HG02973 (cell line): ENCODE measurements around the gene RPRD1B.

Source experiments
- ATAC-seq: cut with Tn5 transposase; IDR thresholded peaks from one replicate; pipeline ENCODE4 v1.9.1; 2021; ENCODE audit warnings: moderate library complexity; ENCODE audit not compliant: unreplicated experiment

RPRD1B gene, protein sequence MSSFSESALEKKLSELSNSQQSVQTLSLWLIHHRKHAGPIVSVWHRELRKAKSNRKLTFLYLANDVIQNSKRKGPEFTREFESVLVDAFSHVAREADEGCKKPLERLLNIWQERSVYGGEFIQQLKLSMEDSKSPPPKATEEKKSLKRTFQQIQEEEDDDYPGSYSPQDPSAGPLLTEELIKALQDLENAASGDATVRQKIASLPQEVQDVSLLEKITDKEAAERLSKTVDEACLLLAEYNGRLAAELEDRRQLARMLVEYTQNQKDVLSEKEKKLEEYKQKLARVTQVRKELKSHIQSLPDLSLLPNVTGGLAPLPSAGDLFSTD

DNA sequence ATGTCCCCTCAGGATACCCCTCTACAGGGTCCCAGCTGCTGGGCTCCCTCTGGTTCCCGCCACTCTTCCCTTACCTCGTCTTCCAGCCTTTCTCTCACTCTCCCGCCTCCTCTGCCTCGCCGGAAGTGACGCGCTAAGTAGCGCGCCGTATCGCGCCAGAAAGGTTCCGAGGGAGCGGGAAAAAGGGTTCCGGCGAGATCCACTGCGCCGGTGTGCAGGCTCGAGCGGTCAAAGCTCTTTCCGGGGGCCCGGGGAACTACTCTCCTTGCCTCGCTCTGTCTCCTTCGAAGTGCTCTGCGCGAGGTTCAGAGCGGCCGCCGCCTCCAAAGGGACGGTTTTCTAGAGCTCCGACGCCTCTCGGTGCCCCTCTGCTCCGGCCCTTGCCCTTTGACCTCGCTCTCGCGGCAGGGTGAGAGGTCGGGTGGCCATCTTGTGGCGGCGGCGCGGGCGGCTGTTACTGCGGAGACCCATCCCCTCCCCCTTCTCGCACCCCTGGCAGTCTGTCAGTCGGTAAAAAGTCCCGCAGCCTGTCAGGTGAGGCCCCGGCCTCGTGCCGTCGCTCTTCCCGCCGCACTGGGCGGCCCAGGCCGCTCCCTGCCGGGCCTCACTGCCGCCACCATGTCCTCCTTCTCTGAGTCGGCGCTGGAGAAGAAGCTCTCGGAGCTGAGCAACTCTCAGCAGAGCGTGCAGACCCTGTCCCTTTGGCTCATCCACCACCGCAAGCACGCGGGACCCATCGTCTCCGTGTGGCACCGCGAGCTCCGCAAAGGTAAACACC is at the start of gene RPRD1B, which contains the start of gene TTI1:
RPRD1B (plus strand) TSS at position 417 of the 778 bp plus-strand sequence; CDS start at position 619, 202 bp downstream.
TTI1 (minus strand) TSS at position 127 of the 778 bp plus-strand sequence. CDS start 19,640 bp downstream, outside the sequence.
- peak; percentile 66 for ATAC-seq

DNA sequence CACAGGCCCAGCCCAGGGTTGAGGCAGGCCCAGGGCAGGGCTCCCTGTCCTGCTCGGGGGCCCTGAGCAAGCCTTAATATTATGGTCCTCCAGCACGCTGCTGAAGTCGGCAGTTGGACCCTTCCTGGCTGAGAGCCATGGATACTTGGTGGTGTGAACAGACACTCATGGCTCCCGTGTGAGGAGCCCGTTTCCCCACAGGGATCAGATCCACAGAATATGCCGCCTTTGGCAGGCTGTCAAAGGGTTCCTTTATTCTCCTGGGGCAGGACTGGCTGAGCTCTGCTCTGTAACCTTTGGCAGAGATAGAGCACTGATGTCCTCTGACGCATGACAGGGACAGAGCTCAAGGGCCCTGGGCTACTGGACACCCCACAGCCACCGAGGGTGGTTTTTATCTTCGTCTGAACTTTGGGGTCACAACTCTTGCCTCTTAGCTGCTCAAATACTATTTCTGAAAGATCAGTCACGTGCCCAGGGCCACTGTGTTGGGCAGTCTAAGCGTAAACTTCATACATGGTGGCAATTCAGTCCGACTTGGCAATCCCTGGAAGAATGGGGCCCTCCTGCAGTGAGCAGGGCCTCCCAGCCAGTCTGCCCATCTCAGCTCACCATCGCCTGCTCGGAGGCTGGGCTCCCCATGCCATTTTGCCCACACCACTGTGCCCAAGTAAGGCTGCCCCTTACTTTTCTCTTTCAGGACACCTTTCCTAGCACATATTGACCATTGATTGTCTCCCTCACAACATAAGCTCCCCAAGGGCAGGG is 49.3 kb upstream of the RPRD1B start:
- ATAC-seq = no peak

DNA sequence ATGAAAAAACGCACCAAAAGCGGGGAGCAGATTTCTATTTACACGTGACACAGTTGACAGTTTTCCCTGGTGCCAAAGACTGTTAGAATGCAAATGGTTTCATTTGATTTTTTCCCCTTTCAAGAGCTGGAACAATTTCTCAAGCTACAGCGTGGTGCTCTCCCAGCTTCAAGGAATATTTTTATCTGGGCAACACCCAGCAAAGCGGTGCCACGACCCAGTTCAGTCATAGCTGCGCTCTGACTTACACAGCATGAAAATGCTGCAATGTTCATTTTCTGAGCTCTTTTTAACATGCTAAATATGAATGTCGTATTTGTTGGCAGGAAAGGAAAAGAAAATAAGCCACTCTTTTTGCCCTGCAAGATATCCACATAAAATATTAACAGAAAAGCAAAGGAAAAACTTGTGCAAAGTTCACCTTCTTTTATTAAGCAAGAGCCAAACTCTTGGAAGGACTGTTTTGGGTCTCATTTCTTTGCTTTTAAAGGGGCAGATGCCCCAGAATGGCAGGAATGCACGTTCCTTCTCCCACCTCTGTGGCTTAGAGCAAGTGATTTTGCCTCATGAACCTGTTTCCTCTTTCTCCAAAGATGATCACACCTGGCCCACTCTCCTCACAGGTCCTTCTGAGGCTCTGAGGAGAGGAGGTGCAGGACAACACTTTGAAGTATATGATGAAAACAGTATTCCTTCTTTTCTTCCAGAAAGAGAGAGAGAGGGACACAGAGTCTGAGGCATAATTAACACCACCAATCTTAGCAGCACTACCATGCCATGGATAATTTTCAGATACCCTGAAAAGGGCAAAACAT is 47.3 kb upstream of the RPRD1B start:
- ATAC-seq = no peak

DNA sequence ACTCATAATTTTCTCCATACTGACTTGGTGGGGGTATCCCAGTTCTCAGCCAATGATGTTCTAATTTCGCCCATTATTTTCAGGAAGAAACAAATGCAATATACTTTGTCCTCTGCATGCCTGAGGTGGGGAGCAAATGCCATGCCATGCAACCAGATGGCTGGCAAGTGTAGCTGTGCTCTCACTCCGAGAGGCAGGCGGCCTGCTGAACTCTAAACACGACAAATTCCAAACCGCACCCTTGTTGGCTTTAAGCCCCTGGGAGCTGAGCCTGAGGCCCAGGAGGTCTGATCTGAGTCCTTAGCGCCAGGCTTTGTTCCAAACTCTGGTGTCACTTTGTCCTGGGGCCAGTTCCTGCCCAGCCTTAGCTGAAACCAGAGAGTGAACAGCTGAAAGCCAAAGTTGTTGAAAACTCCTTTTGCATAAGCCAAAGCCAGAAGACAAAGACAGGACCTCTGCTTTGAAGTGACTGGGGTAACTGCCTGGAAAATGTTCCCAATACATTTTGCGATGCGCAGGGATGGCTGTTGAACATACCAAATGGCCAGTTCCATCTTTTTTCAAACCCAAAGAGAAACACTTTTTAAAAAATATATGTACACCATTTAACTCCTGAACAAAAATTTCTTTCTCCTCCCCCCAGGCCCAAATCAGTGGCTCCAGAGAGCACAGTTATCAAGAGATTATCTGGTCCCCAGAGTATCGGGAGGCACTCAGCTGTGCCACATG is 46.5 kb upstream of the RPRD1B start:
- ATAC-seq = no peak

DNA sequence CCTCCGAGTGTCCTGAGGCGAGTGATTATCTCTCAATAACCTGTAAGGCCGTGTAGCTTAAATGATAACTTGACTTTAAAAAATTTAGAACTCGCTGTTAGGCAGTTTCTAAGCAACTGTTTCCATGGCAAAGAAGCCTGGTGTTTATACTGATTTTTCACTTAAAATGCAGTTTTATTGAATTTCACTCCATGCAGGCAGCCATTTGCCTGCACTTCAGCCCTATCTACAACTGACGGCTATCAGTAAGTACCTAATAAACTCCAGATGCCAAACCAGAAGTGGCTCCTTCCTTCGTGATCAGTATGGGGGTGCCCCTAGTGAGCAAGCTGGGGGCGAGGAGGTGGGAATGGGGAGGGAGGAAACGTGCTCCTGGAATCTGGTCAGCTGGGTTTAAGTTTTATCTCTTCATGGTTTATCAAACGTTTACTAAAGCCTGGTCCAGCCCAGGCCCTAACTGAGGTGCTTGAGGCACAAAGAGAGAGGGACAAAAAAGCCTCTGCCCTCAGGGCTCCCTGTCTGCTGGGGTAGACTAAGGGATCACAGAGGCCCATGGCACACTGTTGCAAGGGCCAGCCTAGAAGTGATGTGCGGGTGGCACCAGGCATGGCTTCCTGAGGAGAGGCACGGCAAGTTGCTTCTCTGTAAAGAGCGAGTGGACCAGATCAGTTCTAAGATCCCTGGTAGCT is 45.8 kb upstream of the RPRD1B start:
- ATAC-seq = no peak

DNA sequence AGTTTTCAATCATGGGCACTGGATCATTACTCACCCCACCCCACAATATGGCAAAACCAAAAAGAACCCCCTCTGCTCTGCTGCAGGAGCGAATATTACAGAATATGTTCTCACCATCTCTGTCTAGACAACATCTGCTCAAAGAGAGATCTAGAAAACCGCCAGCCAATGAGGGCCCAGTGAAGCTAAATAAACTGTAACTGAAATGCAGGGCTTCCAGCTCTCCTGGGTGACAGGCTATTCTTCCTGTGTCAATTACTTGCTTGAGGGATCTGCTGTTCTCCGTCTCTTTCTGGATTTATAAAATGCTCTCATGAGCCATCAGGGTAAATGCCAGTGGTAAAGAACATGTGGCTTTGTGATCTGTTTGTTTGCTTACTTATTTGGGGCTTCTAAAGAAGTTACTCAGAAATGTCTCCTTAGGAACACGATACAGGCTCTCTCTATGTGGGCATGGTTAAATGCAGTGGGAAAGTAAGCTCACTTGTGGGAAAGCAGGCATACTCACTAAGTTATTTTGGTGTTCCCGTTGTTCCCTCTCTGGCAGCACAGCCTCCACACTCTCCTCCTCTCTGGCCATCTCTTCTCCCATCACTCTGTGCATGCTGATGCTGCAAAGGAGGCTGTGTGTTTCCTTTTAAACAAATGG is 45.1 kb upstream of the RPRD1B start:
- ATAC-seq = no peak

DNA sequence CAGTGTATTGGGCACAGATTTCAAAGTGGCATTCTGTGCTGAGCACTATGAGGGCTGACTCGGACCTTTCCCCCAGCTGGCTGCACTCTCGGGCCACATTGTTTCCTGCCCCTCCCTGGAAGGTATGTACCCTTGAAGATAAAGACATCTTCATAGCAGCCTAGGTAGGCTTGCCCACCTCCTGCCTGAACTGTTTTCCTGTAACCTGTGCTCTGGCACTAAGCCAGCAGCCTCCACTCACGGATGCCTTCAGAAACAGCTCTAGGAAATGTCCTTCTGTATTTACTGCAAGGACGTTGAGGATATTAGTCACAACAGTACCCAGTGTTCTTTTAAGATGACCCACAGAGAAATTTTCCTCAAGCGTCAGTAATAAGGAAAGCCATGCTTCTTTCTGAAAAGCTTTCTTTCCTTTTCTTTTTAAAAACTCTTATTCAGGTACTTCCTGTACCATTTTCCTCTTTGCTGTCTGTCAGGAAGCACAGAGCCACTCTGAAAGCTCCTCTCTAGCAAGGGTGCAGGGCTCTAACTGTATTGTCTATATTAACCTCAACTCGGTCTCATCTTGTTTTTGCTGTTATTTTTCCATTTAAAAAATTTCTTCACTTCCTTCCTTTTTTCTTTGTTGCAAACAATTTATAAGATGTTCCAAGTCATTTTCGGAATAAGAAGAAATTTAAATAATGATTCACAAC is 43.8 kb upstream of the RPRD1B start:
- ATAC-seq = no peak

DNA sequence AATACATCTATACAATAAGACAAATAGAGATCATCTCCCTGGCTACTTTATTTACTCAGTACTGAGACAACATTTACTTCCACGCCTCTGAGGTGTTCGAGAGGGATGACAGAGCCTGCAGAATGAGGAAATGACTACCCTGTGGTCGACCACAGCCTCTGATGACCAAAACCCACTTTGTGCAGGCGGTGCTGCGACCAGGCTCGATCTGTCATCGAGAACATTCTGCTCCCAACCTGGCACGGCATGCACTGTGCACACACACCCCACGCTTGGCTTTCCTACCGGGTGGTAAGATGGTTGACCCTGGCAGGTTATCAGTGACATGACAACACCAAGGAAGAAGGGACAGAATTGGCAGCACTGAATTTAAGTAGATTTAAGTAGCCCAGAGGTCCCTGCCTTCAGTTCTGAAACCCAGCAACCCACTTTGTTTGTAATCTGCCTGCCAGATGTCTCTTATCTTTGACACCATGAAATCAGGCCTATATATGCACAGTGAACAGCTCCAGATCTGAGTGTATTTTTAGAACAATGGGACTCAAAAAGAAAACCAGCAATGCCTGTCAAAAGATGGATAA is 42.9 kb upstream of the RPRD1B start:
- ATAC-seq = peak; percentile 89

DNA sequence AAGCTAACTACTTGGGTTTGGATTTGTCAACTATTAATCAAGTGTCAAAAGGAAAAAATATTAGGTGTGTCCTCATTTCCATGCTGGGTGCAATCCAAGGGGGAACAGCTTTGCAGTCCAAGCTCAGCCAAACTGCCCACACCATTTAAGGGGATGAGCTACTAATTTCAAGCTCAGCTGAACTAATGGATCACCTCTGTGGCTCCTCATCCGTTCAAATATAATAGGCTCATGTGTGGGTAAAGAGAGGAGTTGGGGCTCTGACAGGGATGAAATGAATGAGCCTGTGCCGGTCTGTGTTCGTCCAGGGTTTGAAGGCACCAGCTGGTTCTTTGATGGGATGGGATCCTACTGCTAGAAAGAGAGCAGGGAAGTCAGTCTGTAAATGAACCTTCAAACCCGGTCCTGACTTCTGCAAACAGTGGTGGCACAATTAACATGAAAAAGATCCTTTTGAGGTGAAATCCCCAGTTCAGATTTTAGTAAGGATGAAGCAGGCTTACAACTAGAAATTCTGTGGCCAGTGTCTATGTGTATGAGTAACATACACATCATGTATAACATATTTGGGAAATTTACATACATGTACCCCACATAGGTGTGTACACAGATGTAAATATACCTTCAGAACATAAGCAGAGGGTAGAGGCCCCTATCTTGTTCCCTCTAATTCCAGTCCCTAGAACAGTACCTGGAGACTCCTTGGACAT is 42.2 kb upstream of the RPRD1B start:
- no peak for ATAC-seq

DNA sequence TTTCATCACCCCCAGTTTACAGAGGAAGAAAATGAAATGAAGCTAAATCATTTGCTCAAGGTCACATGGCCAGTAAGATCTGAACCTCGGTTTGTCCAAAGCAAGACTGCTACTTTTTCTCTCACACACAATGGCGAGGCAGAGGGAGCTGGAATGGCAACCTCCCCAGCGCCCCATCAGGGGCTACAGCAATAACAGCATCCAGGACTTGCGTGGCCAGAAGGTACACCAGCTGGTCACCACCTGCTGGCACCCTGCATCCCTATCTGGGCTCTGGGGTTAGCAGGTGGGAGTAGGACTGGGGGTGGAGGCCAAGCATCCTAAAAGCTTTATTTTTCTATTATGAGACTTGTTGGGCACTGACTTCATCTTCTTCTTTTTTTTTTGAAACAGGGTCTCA is 41.6 kb upstream of the RPRD1B start:
- ATAC-seq = no peak

DNA sequence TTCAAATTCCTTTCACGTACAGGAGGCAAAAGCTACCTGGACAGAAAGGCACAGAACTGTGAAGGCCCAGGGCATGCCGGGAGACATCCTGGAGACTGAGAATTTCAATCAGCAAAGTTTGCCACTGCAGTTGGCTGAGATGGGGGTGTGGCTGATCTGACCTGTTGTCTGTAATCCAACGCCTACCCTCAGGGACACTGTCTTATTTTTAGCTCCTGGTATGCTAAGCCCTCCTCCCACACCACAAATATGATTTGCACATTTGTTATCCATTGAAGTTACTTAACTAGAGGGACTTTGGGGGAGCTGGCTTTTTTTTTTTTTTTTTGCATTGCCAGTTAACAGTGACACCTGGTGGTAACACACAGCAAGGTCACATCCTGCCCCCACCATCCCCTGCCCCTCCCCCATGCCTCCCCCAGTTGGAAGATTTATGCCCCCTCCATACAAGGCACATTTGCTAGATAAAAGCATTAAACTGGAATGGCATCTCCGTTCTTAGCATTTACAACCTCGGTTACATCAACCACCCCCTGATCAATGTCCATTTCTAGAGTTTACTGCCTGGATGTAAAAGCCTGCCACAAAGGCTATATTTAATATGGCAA is 40.6 kb upstream of the RPRD1B start:
- no peak for ATAC-seq

DNA sequence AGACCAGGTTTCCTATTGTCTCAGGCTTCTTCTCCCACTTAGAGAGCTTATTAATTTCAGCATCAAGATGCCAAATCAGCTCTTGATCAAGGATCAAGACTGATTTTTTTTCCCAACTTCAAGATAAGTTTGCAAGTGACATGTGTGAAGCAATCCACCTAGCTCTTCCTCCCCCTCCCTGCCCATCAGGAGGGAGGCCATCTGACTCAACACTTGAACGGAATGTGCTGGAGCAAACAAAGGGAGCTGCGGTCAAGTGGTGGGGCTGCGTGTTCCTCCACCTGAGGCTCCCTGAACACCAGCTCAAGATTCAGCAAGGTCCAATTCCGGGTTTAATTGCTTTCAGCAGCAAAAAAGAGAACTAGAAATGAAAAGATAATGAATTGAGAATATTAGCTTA is 39.0 kb upstream of the RPRD1B start:
- ATAC-seq = no peak

DNA sequence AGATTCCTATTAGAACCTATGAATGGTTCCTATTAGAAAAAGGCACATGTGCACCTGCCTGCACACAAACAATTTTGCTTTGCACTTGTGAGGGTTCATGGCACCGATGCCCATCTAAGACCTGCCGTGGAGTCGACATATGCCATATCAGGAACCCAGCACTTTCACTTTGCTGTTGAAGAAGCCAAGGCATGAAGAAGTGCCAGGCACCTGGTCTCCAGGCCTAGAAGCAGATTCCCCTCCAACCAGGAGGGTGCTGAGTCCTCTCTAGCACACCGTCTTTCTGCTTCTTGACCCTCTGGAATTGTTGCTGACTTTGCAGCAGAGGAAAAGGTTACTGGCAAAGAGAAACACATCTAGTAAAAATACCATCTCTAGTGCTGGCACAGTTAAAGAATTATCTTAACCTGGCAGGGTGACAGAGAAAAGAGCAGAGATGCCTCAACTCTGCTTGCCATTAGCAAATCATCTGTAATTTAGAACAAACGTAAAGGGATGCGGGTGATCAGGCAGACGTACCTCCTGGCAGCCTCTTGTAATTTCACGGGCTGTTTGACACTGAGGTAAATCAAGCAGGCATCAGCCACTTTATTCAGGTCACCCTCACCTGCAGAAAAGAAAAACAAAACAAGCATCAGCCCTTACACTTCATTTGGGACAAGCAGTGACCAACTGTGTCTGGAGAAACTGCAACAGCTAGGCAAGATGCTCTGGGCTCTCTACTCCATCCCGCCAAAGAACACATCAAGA is 37.5 kb upstream of the RPRD1B start:
- no peak for ATAC-seq

DNA sequence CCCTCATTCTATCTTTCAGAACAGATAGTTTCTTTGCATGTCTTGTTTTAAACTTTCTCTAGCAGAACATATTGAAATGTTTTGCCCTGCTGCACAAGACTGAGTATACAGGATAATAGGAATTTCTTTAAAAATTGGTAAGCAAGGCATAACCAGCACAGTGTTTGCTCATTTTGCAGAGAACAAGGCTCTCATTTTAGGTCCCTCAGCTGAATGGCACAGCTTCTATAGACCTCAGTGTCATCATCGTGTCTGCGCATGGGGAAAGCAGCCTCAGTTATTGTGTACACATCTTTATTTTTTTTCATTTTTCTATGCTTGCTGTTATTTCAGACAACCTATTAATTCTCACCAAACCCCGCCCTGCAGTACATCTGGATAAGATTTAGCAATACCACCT is 36.0 kb upstream of the RPRD1B start:
- no peak for ATAC-seq

DNA sequence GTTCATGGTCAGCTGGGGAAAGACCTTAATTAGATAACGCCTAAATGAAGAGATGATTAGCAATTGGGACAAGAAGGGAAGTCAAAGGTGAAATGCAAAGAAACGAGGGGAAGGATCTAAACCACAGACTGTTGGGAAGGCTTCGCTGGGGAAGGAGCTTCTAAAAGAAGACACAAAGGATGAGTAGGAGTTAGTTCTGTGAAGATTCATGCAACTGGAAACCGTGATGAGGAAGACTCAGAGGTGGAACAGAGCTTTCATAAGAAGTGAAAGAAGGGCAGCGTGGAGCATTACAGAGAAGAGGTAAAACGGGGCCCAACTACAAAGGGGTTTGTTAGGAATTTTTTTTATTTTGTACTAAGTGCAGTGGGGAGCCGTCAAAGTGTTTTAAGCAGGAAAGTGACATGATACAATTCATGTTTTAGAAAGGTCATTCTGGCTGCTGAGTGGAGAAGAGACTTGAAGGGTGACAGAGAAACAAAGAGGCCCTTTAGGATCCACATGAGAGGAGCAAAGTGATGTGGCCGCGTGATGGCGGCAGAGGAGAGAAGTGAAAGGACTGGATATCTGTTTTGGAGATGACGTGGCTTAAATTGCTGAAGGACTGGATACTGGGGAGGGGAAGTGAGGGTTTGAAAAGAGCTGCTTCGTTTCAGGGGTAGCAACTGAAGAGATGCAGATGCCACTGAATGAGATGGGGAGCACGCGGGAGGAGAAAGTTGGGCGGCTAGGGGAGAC is 33.9 kb upstream of the RPRD1B start:
- ATAC-seq = no peak
